H1 (cell line): ENCODE measurements around the gene ISG15. TPM values are rescaled to one million over a fixed set of nuclear protein-coding genes. Genes with fewer than 3 reads are reported as not detected.

Experiments
- CTCF ChIA-PET: fragments of 300-600 bp; sonication (Branson Sonifier 250); formaldehyde crosslinking; loops from one replicate; lab custom pipeline; 2021; ENCODE audit not compliant: partially characterized antibody; lab: Charles Lee
- POLR2A ChIA-PET: fragments of 300-600 bp; sonication (Branson Sonifier 250); formaldehyde crosslinking; loops from one replicate; lab custom pipeline; 2021; ENCODE audit warnings: inconsistent platforms; ENCODE audit not compliant: partially characterized antibody; lab: Charles Lee
- DNase-seq, 2 experiments: peaks; one replicate each; pipeline versions ENCODE4 v3.0.0 to v3.0.0-alpha.2; 2010 to 2022; ENCODE audit warnings: low spot score in 2 of 2, low read depth in 1 of 2, mixed read lengths in 1 of 2
- FAIRE-seq: peaks from 2 replicates; lab custom pipeline; 2011; peaks lifted over from hg19 to GRCh38; lab: Jason Lieb, UNC
- H2AFZ ChIP-seq: 2 replicates; pipeline ENCODE4 v1.8.1; 2012; ENCODE audit warnings: low read length, inconsistent platforms
- H2AK5ac ChIP-seq: 2 replicates; pipeline ENCODE4 v1.6.1; 2013; ENCODE audit warnings: low read depth, low read length
- H2BK120ac ChIP-seq: replicated peaks from 2 replicates; pipeline ENCODE3; 2013; ENCODE audit warnings: low read depth, low read length, inconsistent platforms
- H2BK12ac ChIP-seq: 2 replicates; pipeline ENCODE4 v1.6.1; 2013; ENCODE audit warnings: low read depth, low read length
- H2BK15ac ChIP-seq: 2 replicates; pipeline ENCODE4 v1.6.1; 2013; ENCODE audit warnings: low read length
- H2BK20ac ChIP-seq: 2 replicates; pipeline ENCODE4 v1.6.1; 2013; ENCODE audit warnings: low read length
- H2BK5ac ChIP-seq: 2 replicates; pipeline ENCODE4 v1.6.1; 2013; ENCODE audit warnings: low read depth, low read length
- H3K14ac ChIP-seq: 2 replicates; pipeline ENCODE4 v1.6.1; 2013; ENCODE audit warnings: inconsistent platforms; ENCODE audit not compliant: insufficient read length
- H3K18ac ChIP-seq: 2 replicates; pipeline ENCODE4 v1.6.1; 2013; ENCODE audit warnings: low read length; ENCODE audit errors: extremely low read depth
- H3K23ac ChIP-seq: 2 replicates; pipeline ENCODE4 v1.6.1; 2013; ENCODE audit warnings: inconsistent platforms; ENCODE audit not compliant: insufficient read length
- H3K23me2 ChIP-seq: 2 replicates; pipeline ENCODE4 v1.6.1; 2013; ENCODE audit warnings: low read depth, low read length
- H3K27ac ChIP-seq: 2 replicates; pipeline ENCODE4 v1.6.1; 2011; ENCODE audit warnings: low read depth, low read length, inconsistent platforms
- H3K27me3 ChIP-seq, 4 experiments: replicated peaks in 1 of 4; 1 replicate in 1 of 4; 2 replicates in 3 of 4; pipeline versions ENCODE4 v1.6.1 to v1.8.1; 2011 to 2013; ENCODE audit warnings: low read length in 3 of 4, mild to moderate bottlenecking in 3 of 4, inconsistent platforms in 2 of 4, mixed read lengths in 2 of 4, moderate library complexity in 1 of 4; ENCODE audit not compliant: control insufficient read depth in 3 of 4, insufficient read depth in 3 of 4; ENCODE audit errors: extremely low read depth in 1 of 4
- H3K36me3 ChIP-seq, 4 experiments: 2 replicates each; pipeline versions ENCODE4 v1.6.1 to v1.8.1; 2011 to 2013; ENCODE audit warnings: mild to moderate bottlenecking in 4 of 4, low read length in 3 of 4, moderate library complexity in 2 of 4, control low read depth in 1 of 4, inconsistent platforms in 1 of 4; ENCODE audit not compliant: insufficient read depth in 4 of 4, control insufficient read depth in 2 of 4
- H3K4ac ChIP-seq: replicated peaks from 2 replicates; pipeline ENCODE3; 2013; ENCODE audit warnings: low read length, low read depth, mixed read lengths, inconsistent platforms; ENCODE audit not compliant: insufficient read length
- H3K4me1 ChIP-seq, 4 experiments: replicated peaks in 1 of 4; 1 replicate in 1 of 4; 2 replicates in 3 of 4; pipeline versions ENCODE4 v1.6.1 to v1.8.1; 2011 to 2013; ENCODE audit warnings: low read length in 3 of 4, inconsistent platforms in 2 of 4, mixed read lengths in 1 of 4; ENCODE audit not compliant: insufficient read depth in 4 of 4, control insufficient read depth in 3 of 4
- H3K4me2 ChIP-seq, 2 experiments: 2 replicates each; pipeline versions ENCODE4 v1.6.1 to v1.8.1; 2011 to 2013; ENCODE audit warnings: low read depth in 2 of 2, low read length in 2 of 2, control low read depth in 1 of 2, inconsistent platforms in 1 of 2, mild to moderate bottlenecking in 1 of 2; ENCODE audit not compliant: insufficient read depth in 1 of 2
- H3K4me3 ChIP-seq, 4 experiments: fragments of 200-600, 300-600 bp in 1 of 4; sonication (generic), shearing (Covaris generic), sonication (Bioruptor Twin) in 1 of 4; 2 replicates each; pipeline versions ENCODE4 v1.5.1 to v1.8.1; 2011 to 2016; ENCODE audit warnings: low read length in 4 of 4, low read depth in 3 of 4, control low read depth in 2 of 4, inconsistent platforms in 2 of 4, mild to moderate bottlenecking in 2 of 4, mixed read lengths in 1 of 4, moderate library complexity in 1 of 4; ENCODE audit not compliant: insufficient read depth in 2 of 4; ENCODE audit errors: extremely low read depth in 1 of 4
- H3K56ac ChIP-seq: replicated peaks from 2 replicates; pipeline ENCODE3; 2013; ENCODE audit warnings: low read depth, mild to moderate bottlenecking, mixed read lengths, low read length, inconsistent platforms; ENCODE audit not compliant: insufficient read length
- H3K79me1 ChIP-seq: 2 replicates; pipeline ENCODE4 v1.6.1; 2013; ENCODE audit warnings: low read depth, low read length, control low read depth
- H3K79me2 ChIP-seq, 2 experiments: 2 replicates each; pipeline versions ENCODE4 v1.6.1 to v1.8.1; 2012 to 2013; ENCODE audit warnings: low read length in 2 of 2, mild to moderate bottlenecking in 2 of 2, inconsistent platforms in 1 of 2; ENCODE audit not compliant: insufficient read depth in 2 of 2, control insufficient read depth in 1 of 2
- H3K9ac ChIP-seq, 4 experiments: replicated peaks in 1 of 4; 1 replicate in 1 of 4; 2 replicates in 3 of 4; pipeline versions ENCODE4 v1.6.1 to v1.8.1; 2011 to 2013; ENCODE audit warnings: low read depth in 3 of 4, low read length in 3 of 4, control low read depth in 2 of 4, mild to moderate bottlenecking in 2 of 4, moderate library complexity in 2 of 4, inconsistent platforms in 1 of 4; ENCODE audit errors: extremely low read depth in 1 of 4
- H3K9me3 ChIP-seq, 2 experiments: 2 replicates each; pipeline versions ENCODE4 v1.6.1 to v1.8.1; 2012 to 2013; ENCODE audit warnings: mild to moderate bottlenecking in 2 of 2, moderate library complexity in 2 of 2, control low read depth in 1 of 2, inconsistent platforms in 1 of 2, low read depth in 1 of 2, low read length in 1 of 2, mixed read lengths in 1 of 2; ENCODE audit not compliant: insufficient read depth in 2 of 2
- H4K20me1 ChIP-seq, 2 experiments: replicated peaks in 1 of 2; 2 replicates each; pipeline versions ENCODE3 to v1.8.1; 2011 to 2013; ENCODE audit warnings: inconsistent platforms in 2 of 2, low read length in 2 of 2, mild to moderate bottlenecking in 1 of 2; ENCODE audit not compliant: insufficient read depth in 2 of 2, control insufficient read depth in 1 of 2
- H4K5ac ChIP-seq: 2 replicates; pipeline ENCODE4 v1.6.1; 2013; ENCODE audit warnings: low read length, low read depth, mixed read lengths, inconsistent platforms; ENCODE audit not compliant: insufficient read length
- H4K8ac ChIP-seq: 2 replicates; pipeline ENCODE4 v1.8.0; 2013; ENCODE audit warnings: mild to moderate bottlenecking, moderate library complexity, low read length, inconsistent platforms; ENCODE audit not compliant: insufficient read depth; ENCODE audit errors: extremely low read depth
- H4K91ac ChIP-seq: replicated peaks from 2 replicates; pipeline ENCODE3; 2013; ENCODE audit warnings: low read length, mixed read lengths, inconsistent platforms; ENCODE audit not compliant: insufficient read length
- GTF2F1 ChIP-seq: IDR thresholded peaks from 2 replicates; pipeline ENCODE4 v1.6.1; 2012; ENCODE audit warnings: low read depth, low read length, improper control_type of control experiment, borderline replicate concordance
- SIX5 ChIP-seq: IDR thresholded peaks from 2 replicates; pipeline ENCODE4 v1.6.1; 2011; ENCODE audit warnings: mild to moderate bottlenecking, low read depth, low read length
- SUZ12 ChIP-seq: fragments of 200-600 bp; sonication (generic); IDR thresholded peaks from 2 replicates; pipeline ENCODE4 v1.6.1; 2012; ENCODE audit warnings: mild to moderate bottlenecking, inconsistent platforms, low read length, moderate library complexity, mixed read lengths
- WGBS, 2 experiments: shearing (Covaris generic) in 1 of 2; methylation state at CpG; one replicate each; pipeline versions ENCODE4 v1.1.6 to v1.1.7; 2013 to 2015; ENCODE audit warnings: low lambda C conversion rate in 2 of 2, mixed read lengths in 2 of 2, inconsistent platforms in 1 of 2, low coverage in 1 of 2, missing lambda C conversion rate in 1 of 2; ENCODE audit not compliant: insufficient replicate concordance in 2 of 2, insufficient coverage in 1 of 2, insufficient read length in 1 of 2; ENCODE audit errors: extremely low coverage in 1 of 2, missing lambda C conversion rate in 1 of 2; 5-methylcytosine and 5-hydroxymethylcytosine counted together
- polyA plus RNA-seq, 7 experiments: library from polyadenylated mRNA; depleted of rRNA in 3 of 7; stranded (reverse) in 5 of 7; unstranded in 2 of 7; fragments of >200 nt in 5 of 7; fragments of 200-250 nt in 2 of 7; gene quantifications; 1 replicate in 5 of 7; 2 replicates in 1 of 7; 4 replicates in 1 of 7; pipeline versions ENCODE4 v1.2.1 to v1.2.3, GENCODE V29; 2011 to 2013; ENCODE audit warnings: missing spikeins in 2 of 7, mixed read lengths in 2 of 7
- total RNA-seq: library from RNA; stranded (reverse); fragmentation: NEBNext Ultra II Directional; extraction: Animal tissue kit (Norgen Biotek cat#: 25700); gene quantifications from 2 replicates; pipeline ENCODE4 v1.2.1, GENCODE V29; 2021
- TF ChIP-seq, protein P1 (sequence below): IDR thresholded peaks from 2 replicates; pipeline ENCODE4 v1.6.1; 2012; ENCODE audit warnings: inconsistent platforms

Gene ISG15
- total and polyA plus RNA-seq, 2 of the 8 experiments (the other 6 are each of a cell fraction or from before 2014, with no cell fraction given): 29.3 to 121 TPM

DNA sequence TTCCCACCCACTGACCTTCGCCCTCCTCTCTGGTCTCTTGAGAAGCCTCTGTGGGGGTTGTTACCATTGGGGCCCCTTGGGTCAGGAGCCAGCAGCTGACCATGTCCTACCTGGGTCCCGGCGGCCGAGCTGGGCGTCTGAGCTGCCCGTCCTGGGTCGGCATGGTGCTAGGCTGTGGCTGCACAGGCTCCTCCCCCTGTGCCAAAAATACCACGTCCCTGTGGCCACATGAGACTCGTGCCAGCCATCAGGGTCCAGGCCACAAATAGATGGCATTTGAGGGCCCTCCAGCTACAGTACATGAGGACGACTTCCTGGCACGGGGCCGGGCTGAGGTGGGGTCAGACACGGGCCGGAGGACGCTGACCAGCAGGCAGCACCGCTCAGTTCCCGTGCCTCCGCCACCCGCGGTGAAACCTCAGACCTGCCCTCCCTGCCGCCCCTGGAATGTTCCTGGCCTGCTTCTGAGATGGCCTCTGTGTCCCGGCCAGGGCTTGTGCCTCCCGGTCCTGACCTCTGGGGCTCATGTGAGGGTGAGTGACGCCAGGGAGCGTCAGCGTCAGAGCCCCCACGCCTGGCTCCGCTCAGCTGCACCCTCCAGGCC, 31.2 kb upstream of the ISG15 start, which contains the start of gene PERM1:
TSS of gene PERM1 (minus strand) at position 139 of the 604 bp plus-strand sequence. CDS start 1,064 bp downstream, outside the sequence.
- peaks cover 0 to 8% of the 10 kb centered on the region in 2 experiments for H4K20me1 ChIP-seq
- H3K56ac ChIP-seq: no peak within 1 kb of the TSS
- H3K23me2 ChIP-seq: no peaks in the 10 kb centered on the region; the same call in 1 of the 2 replicates
- H4K91ac ChIP-seq: no peak within 1 kb of the TSS
- no peaks in the 10 kb centered on the region for H3K36me3 ChIP-seq
- ChIA-PET POLR2A (interaction anchor here (1.0 to 2.4 kb wide), 7 partner anchors 12 to 75 kb away, joined by 3 to 9 read pairs (median 3); no protein-coding TSS in a partner anchor), CTCF (interaction anchor here (1.0 to 6.9 kb wide), 18 partner anchors 9 to 309 kb away, joined by 3 to 86 read pairs (median 14); partner anchors contain the start of genes HES4 and ISG15)
- no peak within 1 kb of the TSS for H2AK5ac ChIP-seq
- no peak within 1 kb of the TSS for H2BK5ac ChIP-seq
- FAIRE-seq (no peak), DNase-seq (no peak)
- H3K27ac ChIP-seq: no peak within 1 kb of the TSS
- no peak within 1 kb of the TSS for H3K4me3 ChIP-seq
- H4K8ac ChIP-seq: peak within 1 kb of the TSS; percentile 51
- H2BK120ac ChIP-seq: no peak within 1 kb of the TSS
- H2BK12ac ChIP-seq: 0 out of 2 replicates have a peak within 1 kb of the TSS, but pooled peaks have one; percentile 17
- no peaks in the 10 kb centered on the region for H3K9me3 ChIP-seq
- no peaks in the 10 kb centered on the region; a peak in 1 of 7 replicates for H3K4me1 ChIP-seq
- WGBS, 2 experiments: 85% methylated on average over 28 of the region's 28 CpGs; no CpG with 5 or more reads in 1 of the 2 experiments
- no peak within 1 kb of the TSS for H3K4me2 ChIP-seq
- H3K79me2 ChIP-seq: no peaks in the 10 kb centered on the region
- H3K23ac ChIP-seq: no peak within 1 kb of the TSS
- no peaks in the 10 kb centered on the region for H3K79me1 ChIP-seq
- no peak within 1 kb of the TSS for H3K9ac ChIP-seq
- H2BK20ac ChIP-seq: no peak within 1 kb of the TSS
- H3K27me3 ChIP-seq: peaks cover 0 to 25% (median 15%) of the 10 kb centered on the region in 4 experiments; a peak in 5 of 7 replicates
- no peak within 1 kb of the TSS for H3K4ac ChIP-seq
- no peak within 1 kb of the TSS for H2AFZ ChIP-seq
- H2BK15ac ChIP-seq: no peak within 1 kb of the TSS
- no peak within 1 kb of the TSS for H4K5ac ChIP-seq
- H3K18ac ChIP-seq: no peak within 1 kb of the TSS
- H3K14ac ChIP-seq: no peak within 1 kb of the TSS
- no peak for TF ChIP-seq SUZ12
- no peak for TF ChIP-seq GTF2F1
- TF ChIP-seq, protein P1, sequence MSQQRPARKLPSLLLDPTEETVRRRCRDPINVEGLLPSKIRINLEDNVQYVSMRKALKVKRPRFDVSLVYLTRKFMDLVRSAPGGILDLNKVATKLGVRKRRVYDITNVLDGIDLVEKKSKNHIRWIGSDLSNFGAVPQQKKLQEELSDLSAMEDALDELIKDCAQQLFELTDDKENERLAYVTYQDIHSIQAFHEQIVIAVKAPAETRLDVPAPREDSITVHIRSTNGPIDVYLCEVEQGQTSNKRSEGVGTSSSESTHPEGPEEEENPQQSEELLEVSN: no peak
- no peak for TF ChIP-seq SIX5
